Neural crest cell (in vitro differentiated cells): ENCODE measurements around the gene ERF. TPM values are rescaled to one million over a fixed set of nuclear protein-coding genes. Genes with fewer than 3 reads are reported as not detected.

ENCODE experiments used
- DNase-seq: peaks from one replicate; pipeline ENCODE4 v3.0.0; 2021; ENCODE audit warnings: low read depth, mixed read lengths, low spot score
- H3K27ac Mint-ChIP-seq: one replicate; pipeline ENCODE4 v1.8.0; 2021; ENCODE audit warnings: mild to moderate bottlenecking, mixed read lengths; ENCODE audit not compliant: unreplicated experiment
- H3K27me3 Mint-ChIP-seq: 2 replicates; pipeline ENCODE4 v1.8.0; 2021; ENCODE audit warnings: low read depth, mild to moderate bottlenecking, mixed read lengths
- H3K36me3 Mint-ChIP-seq: 2 replicates; pipeline ENCODE4 v1.8.0; 2021; ENCODE audit warnings: low read depth, mild to moderate bottlenecking, mixed read lengths
- H3K4me1 Mint-ChIP-seq: 2 replicates; pipeline ENCODE4 v1.8.0; 2021; ENCODE audit warnings: mixed read lengths
- H3K4me3 Mint-ChIP-seq: one replicate; pipeline ENCODE4 v1.8.0; 2021; ENCODE audit warnings: mild to moderate bottlenecking, mixed read lengths
- H3K9me3 Mint-ChIP-seq: 2 replicates; pipeline ENCODE4 v1.8.0; 2021; ENCODE audit warnings: mixed read lengths
- total RNA-seq: library from RNA; stranded (reverse); gene quantifications from 2 replicates; pipeline ENCODE4 v1.2.1, GENCODE V29; 2021
- TF ChIP-seq, protein P1 (sequence below): fragments of 200-600 bp; sonication (generic); conservative IDR thresholded peaks from 2 replicates; pipeline ENCODE4 v1.5.0; 2021; ENCODE audit warnings: antibody characterized with exemption, mild to moderate bottlenecking

ERF gene
- total RNA-seq, 1 donor from 2014 or later: 102 TPM

DNA sequence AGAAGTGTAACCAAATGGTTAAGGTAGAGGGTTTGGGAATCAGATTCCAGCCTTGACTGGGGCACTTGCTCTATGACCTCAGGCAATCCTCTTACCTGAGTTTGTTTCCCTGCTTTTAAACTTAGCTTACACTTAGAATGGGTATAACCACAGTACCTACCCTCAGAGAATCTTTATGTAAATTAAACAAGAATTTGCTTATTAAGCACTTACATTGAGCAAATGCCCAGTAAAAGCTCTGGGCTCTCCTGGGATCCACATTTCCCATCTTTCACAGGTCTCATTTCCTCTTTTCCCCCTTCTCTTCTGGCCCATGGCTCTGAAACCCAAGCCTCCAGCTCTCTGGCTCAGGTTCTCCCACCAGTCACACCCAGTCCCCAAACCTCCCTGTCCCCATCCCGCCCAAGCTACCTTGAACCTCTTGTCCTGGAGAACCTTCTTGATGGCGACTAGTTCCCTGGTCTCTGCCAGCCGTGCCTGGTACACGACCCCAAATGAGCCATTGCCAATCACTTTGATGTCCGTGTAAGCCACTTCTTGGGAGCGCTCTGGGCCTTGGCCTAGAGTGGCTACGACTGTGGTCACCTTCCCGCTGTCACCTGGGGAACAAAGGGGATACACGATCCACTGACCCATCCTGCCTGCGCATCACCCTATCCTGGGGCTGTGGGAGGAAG lies 15.2 kb downstream of the ERF start:
- Mint-ChIP-seq H3K4me1 (peaks cover 40% of the 10 kb centered on the region), H3K4me3 (peak overlapping the region; percentile 92), H3K9me3 (no peaks in the 10 kb centered on the region), H3K36me3 (peaks cover 12% of the 10 kb centered on the region), H3K27me3 (peaks cover 10% of the 10 kb centered on the region), H3K27ac (peak overlapping the region; percentile 63)
- TF ChIP-seq, protein P1, sequence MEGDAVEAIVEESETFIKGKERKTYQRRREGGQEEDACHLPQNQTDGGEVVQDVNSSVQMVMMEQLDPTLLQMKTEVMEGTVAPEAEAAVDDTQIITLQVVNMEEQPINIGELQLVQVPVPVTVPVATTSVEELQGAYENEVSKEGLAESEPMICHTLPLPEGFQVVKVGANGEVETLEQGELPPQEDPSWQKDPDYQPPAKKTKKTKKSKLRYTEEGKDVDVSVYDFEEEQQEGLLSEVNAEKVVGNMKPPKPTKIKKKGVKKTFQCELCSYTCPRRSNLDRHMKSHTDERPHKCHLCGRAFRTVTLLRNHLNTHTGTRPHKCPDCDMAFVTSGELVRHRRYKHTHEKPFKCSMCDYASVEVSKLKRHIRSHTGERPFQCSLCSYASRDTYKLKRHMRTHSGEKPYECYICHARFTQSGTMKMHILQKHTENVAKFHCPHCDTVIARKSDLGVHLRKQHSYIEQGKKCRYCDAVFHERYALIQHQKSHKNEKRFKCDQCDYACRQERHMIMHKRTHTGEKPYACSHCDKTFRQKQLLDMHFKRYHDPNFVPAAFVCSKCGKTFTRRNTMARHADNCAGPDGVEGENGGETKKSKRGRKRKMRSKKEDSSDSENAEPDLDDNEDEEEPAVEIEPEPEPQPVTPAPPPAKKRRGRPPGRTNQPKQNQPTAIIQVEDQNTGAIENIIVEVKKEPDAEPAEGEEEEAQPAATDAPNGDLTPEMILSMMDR: no peak
- no peak for DNase-seq

DNA sequence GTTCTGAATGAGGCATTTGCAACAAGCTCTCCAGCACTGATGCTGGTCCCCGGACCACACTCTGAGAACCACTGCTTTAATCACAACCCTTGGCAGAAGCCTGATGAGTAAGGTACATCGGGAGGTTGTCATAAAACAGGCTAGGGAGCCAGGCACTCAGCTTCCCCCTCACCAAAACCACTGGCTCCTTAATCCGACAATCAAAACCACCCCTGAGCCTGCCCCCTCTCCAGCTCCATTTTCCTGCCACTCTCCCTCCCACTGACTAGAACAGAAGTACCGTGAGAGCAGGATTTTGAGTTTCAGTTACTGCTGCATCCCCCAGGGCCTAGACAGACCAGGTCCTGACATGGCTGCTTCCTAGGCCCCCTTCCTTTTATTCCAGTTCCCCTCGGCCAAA lies 19.7 kb downstream of the ERF start:
- Mint-ChIP-seq H3K27ac (no peak overlapping the region), H3K4me3 (peak overlapping the region; percentile 54), H3K9me3 (no peaks in the 10 kb centered on the region), H3K4me1 (peaks cover 10% of the 10 kb centered on the region), H3K27me3 (no peaks in the 10 kb centered on the region), H3K36me3 (peaks cover 24% of the 10 kb centered on the region)
- DNase-seq: no peak
- TF ChIP-seq, protein P1: no peak

DNA sequence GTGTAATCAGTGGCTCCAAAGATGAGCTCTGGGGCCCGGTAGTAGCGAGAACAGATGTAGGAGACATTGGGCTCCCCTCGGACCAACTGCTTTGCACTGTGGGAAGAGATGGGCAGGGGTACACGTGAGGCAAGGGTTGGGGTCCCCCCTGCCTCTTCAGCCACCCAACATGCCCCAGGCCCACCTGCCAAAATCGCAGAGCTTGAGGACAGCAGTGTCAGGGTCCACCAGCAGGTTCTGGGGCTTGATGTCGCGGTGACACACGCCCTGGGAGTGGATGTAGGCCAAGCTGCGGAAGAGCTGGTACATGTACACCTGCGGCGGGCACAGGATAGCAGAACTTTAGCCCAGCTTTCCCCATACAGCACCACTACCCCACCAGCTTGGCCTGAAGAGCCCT lies 20.6 kb downstream of the ERF start:
- Mint-ChIP-seq H3K27ac (no peak overlapping the region), H3K4me3 (peak overlapping the region; percentile 19), H3K36me3 (peaks cover 27% of the 10 kb centered on the region), H3K4me1 (peaks cover 10% of the 10 kb centered on the region), H3K9me3 (no peaks in the 10 kb centered on the region), H3K27me3 (peaks cover 2% of the 10 kb centered on the region)
- DNase-seq: no peak
- TF ChIP-seq, protein P1: no peak

DNA sequence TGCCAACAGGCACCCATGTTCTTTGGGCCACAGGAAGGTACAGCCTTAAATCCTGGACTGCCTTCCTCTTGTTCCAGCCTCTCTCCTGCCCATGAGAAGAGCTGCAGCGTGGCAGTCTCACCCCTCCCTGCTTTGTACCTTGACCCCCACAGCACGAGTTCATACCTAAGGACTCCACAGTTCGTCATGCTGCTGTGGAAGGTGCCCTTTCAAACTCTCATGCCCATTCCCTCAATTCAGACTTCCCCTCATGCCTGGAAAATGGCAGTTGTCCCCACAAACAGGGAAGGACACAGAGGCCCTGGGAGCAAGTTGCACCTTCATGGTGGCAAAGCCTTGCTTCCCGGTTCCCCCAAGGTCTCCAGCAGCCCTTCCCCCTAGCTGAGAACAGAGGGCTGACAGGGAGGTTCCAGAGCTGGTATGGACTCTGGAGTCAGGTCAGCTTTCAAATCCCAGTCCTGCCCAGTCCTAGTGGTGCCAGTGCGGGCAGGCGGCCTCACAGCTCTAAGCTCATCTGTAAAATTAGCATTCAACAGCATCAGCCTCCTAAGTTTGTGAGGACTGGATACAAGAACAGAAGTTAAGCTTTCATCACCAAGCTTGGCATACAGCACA lies 21.1 kb downstream of the ERF start:
- peaks cover 2% of the 10 kb centered on the region for H3K27me3 Mint-ChIP-seq
- peaks cover 13% of the 10 kb centered on the region for H3K4me1 Mint-ChIP-seq

DNA sequence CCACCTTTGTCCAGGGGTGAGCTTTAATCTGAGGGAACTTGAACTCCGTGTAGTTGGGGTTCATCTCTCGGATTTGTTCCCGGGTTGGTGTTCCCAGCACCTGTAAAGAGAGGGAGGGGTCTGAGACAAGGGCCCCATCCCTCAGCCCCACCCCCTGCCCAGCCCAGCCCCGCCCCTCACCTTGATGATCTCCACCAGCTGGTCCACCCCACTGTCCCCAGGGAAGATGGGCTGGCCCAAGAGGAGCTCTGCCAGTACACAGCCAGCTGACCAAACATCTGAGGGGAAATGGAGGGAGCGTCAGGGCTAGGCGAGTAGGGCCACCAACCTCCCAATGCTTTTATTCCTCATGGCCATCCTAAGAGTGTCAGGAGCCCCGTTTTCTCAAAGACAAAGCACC lies 21.8 kb downstream of the ERF start:
- peak overlapping the region; percentile 56 for H3K4me3 Mint-ChIP-seq
- peaks cover 29% of the 10 kb centered on the region for H3K36me3 Mint-ChIP-seq
- no peak overlapping the region for H3K27ac Mint-ChIP-seq
- H3K9me3 Mint-ChIP-seq: no peaks in the 10 kb centered on the region
- H3K4me1 Mint-ChIP-seq: peaks cover 15% of the 10 kb centered on the region
- DNase-seq: no peak
- TF ChIP-seq, protein P1: no peak
- peaks cover 2% of the 10 kb centered on the region for H3K27me3 Mint-ChIP-seq

More for the DNA sequence above, 21.1 kb downstream of the ERF start:
- H3K27ac Mint-ChIP-seq: peak overlapping the region; percentile 69
- no peaks in the 10 kb centered on the region for H3K9me3 Mint-ChIP-seq
- H3K4me3 Mint-ChIP-seq: peak overlapping the region; percentile 56
- no peak for DNase-seq
- TF ChIP-seq, protein P1: no peak
- H3K36me3 Mint-ChIP-seq: peaks cover 29% of the 10 kb centered on the region
